HG02870 (cell line): ENCODE results near the gene THBS1.

Source experiments
- ATAC-seq: cut with Tn5 transposase; IDR thresholded peaks from one replicate; pipeline ENCODE4 v1.9.1; 2021; ENCODE audit warnings: mild to moderate bottlenecking, moderate library complexity; ENCODE audit not compliant: unreplicated experiment

THBS1 gene

GRCh38 chr15:39627451-39628143 is 46.7 kb downstream of the THBS1 start:
- ATAC-seq, result no peak

- ATAC-seq, result no peak
Measured at GRCh38 chr15:39628144-39628508, 47.2 kb downstream of the THBS1 start.

- ATAC-seq, result no peak
Measured at GRCh38 chr15:39628546-39629257, 47.8 kb downstream of the THBS1 start.

- ATAC-seq, result no peak
Measured at GRCh38 chr15:39629371-39629770, 48.5 kb downstream of the THBS1 start.

- no peak for ATAC-seq
Measured at GRCh38 chr15:39629906-39630305, 49.0 kb downstream of the THBS1 start.

- no peak for ATAC-seq
Measured at GRCh38 chr15:39631357-39631756, 50.5 kb downstream of the THBS1 start.

- ATAC-seq, result no peak
Measured at GRCh38 chr15:39638041-39638440, 57.2 kb downstream of the THBS1 start.

- ATAC-seq, result no peak
Measured at GRCh38 chr15:39639037-39639436, 58.2 kb downstream of the THBS1 start.

GRCh38 chr15:39640665-39641064 is 59.8 kb downstream of the THBS1 start:
- no peak for ATAC-seq

GRCh38 chr15:39641191-39641889 is 60.5 kb downstream of the THBS1 start:
- no peak for ATAC-seq

GRCh38 chr15:39642011-39642640 is 61.2 kb downstream of the THBS1 start:
- no peak for ATAC-seq

GRCh38 chr15:39643727-39644126 is 62.8 kb downstream of the THBS1 start:
- no peak for ATAC-seq

- no peak for ATAC-seq
Measured at GRCh38 chr15:39644136-39644535, 63.3 kb downstream of the THBS1 start.

- no peak for ATAC-seq
Measured at GRCh38 chr15:39645138-39645975, 64.5 kb downstream of the THBS1 start.

- no peak for ATAC-seq
Measured at GRCh38 chr15:39645976-39646257, 65.0 kb downstream of the THBS1 start.

- no peak for ATAC-seq
Measured at GRCh38 chr15:39646425-39646824, 65.5 kb downstream of the THBS1 start.
